ENCODE results near the gene SLC22A23.

Gene SLC22A23

GRCh38 chr6:3280866-3281465 lies 175.9 kb downstream of the SLC22A23 start:
- DNase-seq, result no peak

- DNase-seq, result no peak
These were observed 176.8 kb downstream of the SLC22A23 start for GRCh38 chr6:3280091-3280490.

GRCh38 chr6:3278691-3279090 lies 178.2 kb downstream of the SLC22A23 start:
- no peak for DNase-seq

- no peak for DNase-seq
These were observed 178.9 kb downstream of the SLC22A23 start for GRCh38 chr6:3277851-3278416.

GRCh38 chr6:3277251-3277650 lies 179.6 kb downstream of the SLC22A23 start:
- no peak for DNase-seq

GRCh38 chr6:3276174-3277167 lies 180.4 kb downstream of the SLC22A23 start:
- no peak for DNase-seq

- no peak for DNase-seq
These were observed 182.9 kb downstream of the SLC22A23 start for GRCh38 chr6:3273707-3274521.

GRCh38 chr6:3272911-3273547 lies 183.8 kb downstream of the SLC22A23 start:
- DNase-seq, result no peak

GRCh38 chr6:3271756-3272155 lies 185.1 kb downstream of the SLC22A23 start:
- no peak for DNase-seq

GRCh38 chr6:3270258-3270657 lies 186.6 kb downstream of the SLC22A23 start:
- no peak for DNase-seq

- no peak for DNase-seq
These were observed 187.4 kb downstream of the SLC22A23 start for GRCh38 chr6:3269281-3269975.

- DNase-seq, result no peak
These were observed 188.2 kb downstream of the SLC22A23 start for GRCh38 chr6:3268680-3269079.

- DNase-seq, result no peak
These were observed 189.7 kb downstream of the SLC22A23 start for GRCh38 chr6:3267162-3267561.

GRCh38 chr6:3266170-3266569 lies 190.7 kb downstream of the SLC22A23 start:
- DNase-seq, result no peak

GRCh38 chr6:3265671-3266070 lies 191.2 kb downstream of the SLC22A23 start:
- DNase-seq, result no peak

- DNase-seq, result no peak
These were observed 192.5 kb downstream of the SLC22A23 start for GRCh38 chr6:3264356-3264755.

- DNase-seq, result no peak
These were observed 193.8 kb downstream of the SLC22A23 start for GRCh38 chr6:3263096-3263495.

GRCh38 chr6:3261921-3262320 lies 194.9 kb downstream of the SLC22A23 start:
- DNase-seq, result no peak

- no peak for DNase-seq
These were observed 195.4 kb downstream of the SLC22A23 start for GRCh38 chr6:3261518-3261820.

- no peak for DNase-seq
These were observed 195.9 kb downstream of the SLC22A23 start for GRCh38 chr6:3260772-3261517.

GRCh38 chr6:3260296-3260695 lies 196.6 kb downstream of the SLC22A23 start:
- DNase-seq, result no peak

Data from amniotic stem cell (primary cell).